Liver (tissue), 9 donors: ENCODE data around the gene PGGHG. TPM values are rescaled to one million over a fixed set of nuclear protein-coding genes. Genes with fewer than 3 reads are reported as not detected.

Experiments
- DNase-seq: peaks from one replicate; pipeline ENCODE4 v3.0.0-alpha.2; 2017; ENCODE audit warnings: low spot score
- H3K27ac ChIP-seq, 2 donors: one replicate each; pipeline ENCODE4 v1.7.0; 2013; ENCODE audit warnings: inconsistent platforms in 2 of 2, low read length in 2 of 2, control low read depth in 1 of 2, low read depth in 1 of 2, mild to moderate bottlenecking in 1 of 2
- H3K27me3 ChIP-seq, 4 donors: one replicate each; pipeline versions ENCODE4 v1.6.1 to v1.7.0; 2013; ENCODE audit warnings: low read length in 3 of 4, inconsistent platforms in 1 of 4, mild to moderate bottlenecking in 1 of 4, moderate library complexity in 1 of 4; ENCODE audit not compliant: control insufficient read depth in 4 of 4, insufficient read depth in 4 of 4
- H3K36me3 ChIP-seq, 4 donors: one replicate each; pipeline versions ENCODE4 v1.6.1 to v1.7.0; 2013; ENCODE audit warnings: low read length in 3 of 4, mild to moderate bottlenecking in 3 of 4, low read depth in 1 of 4, moderate library complexity in 1 of 4; ENCODE audit not compliant: control insufficient read depth in 4 of 4, insufficient read depth in 3 of 4
- H3K4me1 ChIP-seq, 4 donors: one replicate each; pipeline versions ENCODE4 v1.6.1 to v1.7.0; 2013; ENCODE audit warnings: low read length in 3 of 4, mild to moderate bottlenecking in 3 of 4, moderate library complexity in 1 of 4; ENCODE audit not compliant: control insufficient read depth in 4 of 4, insufficient read depth in 4 of 4
- H3K4me3 ChIP-seq, 3 donors: one replicate each; pipeline versions ENCODE4 v1.6.1 to v1.7.0; 2013; ENCODE audit warnings: low read length in 3 of 3, control low read depth in 1 of 3, low read depth in 1 of 3, mild to moderate bottlenecking in 1 of 3
- H3K9ac ChIP-seq, 2 donors: one replicate each; pipeline ENCODE4 v1.7.0; 2013; ENCODE audit warnings: low read length in 2 of 2, mild to moderate bottlenecking in 2 of 2, moderate library complexity in 2 of 2, control low read depth in 1 of 2, low read depth in 1 of 2
- H3K9me3 ChIP-seq, 4 donors: one replicate each; pipeline versions ENCODE4 v1.6.1 to v1.7.0; 2013; ENCODE audit warnings: low read length in 3 of 4; ENCODE audit not compliant: control insufficient read depth in 4 of 4
- EGR1 ChIP-seq, 2 donors: IDR thresholded peaks; 2 replicates each; pipeline ENCODE4 v1.6.1; 2016 to 2018; ENCODE audit warnings: antibody characterized with exemption in 2 of 2, low read depth in 2 of 2
- HNF4A ChIP-seq, 2 donors: conservative IDR thresholded peaks; 2 replicates each; pipeline ENCODE4 v1.6.1; 2016; ENCODE audit warnings: antibody characterized with exemption in 2 of 2, mild to moderate bottlenecking in 2 of 2
- HNF4G ChIP-seq: IDR thresholded peaks from 2 replicates; pipeline ENCODE4 v1.6.1; 2016; ENCODE audit warnings: antibody characterized with exemption
- JUND ChIP-seq, 2 donors: IDR thresholded peaks; 2 replicates each; pipeline ENCODE4 v1.6.1; 2016; ENCODE audit warnings: antibody characterized with exemption in 2 of 2
- NR2F2 ChIP-seq: IDR thresholded peaks from 2 replicates; pipeline ENCODE4 v1.6.1; 2016; ENCODE audit warnings: antibody characterized with exemption
- RXRA ChIP-seq, 2 donors: IDR thresholded peaks; 2 replicates each; pipeline ENCODE4 v1.6.1; 2017 to 2018; ENCODE audit warnings: antibody characterized with exemption in 2 of 2, mild to moderate bottlenecking in 1 of 2
- SP1 ChIP-seq: IDR thresholded peaks from 2 replicates; pipeline ENCODE4 v1.6.1; 2018; ENCODE audit warnings: antibody characterized with exemption, mild to moderate bottlenecking
- TAF1 ChIP-seq: conservative IDR thresholded peaks from 2 replicates; pipeline ENCODE4 v1.6.1; 2016; ENCODE audit warnings: antibody characterized with exemption, mild to moderate bottlenecking
- YY1 ChIP-seq: IDR thresholded peaks from 2 replicates; pipeline ENCODE4 v1.6.1; 2016; ENCODE audit warnings: antibody characterized with exemption, mild to moderate bottlenecking
- WGBS: extraction: QIAGEN DNeasy Blood & Tissue Kit; methylation state at CpG from one replicate; pipeline ENCODE4 v1.1.7; 2013; 5-methylcytosine and 5-hydroxymethylcytosine counted together
- polyA plus RNA-seq, 2 donors: library from polyadenylated mRNA; stranded (reverse) in 1 of 2; unstranded in 1 of 2; fragments of 200-250 nt in 1 of 2; fragments of >200 nt in 1 of 2; fragmentation: Nextera tagmentation in 1 of 2; extraction: Ambion mirVana in 1 of 2; gene quantifications; one replicate each; pipeline versions ENCODE4 v1.2.1 to v1.2.3, GENCODE V29; 2013 to 2015
- total RNA-seq, 2 donors: library from RNA; depleted of rRNA; stranded (reverse); fragments of >200 nt; gene quantifications; one replicate each; pipeline ENCODE4 v1.2.3, GENCODE V29; 2014
- TF ChIP-seq, protein P1 (sequence below): fragments of 150-350 bp; IDR thresholded peaks from 2 replicates; pipeline ENCODE4 v1.5.1; 2017; ENCODE audit warnings: improper control_type of control experiment, low read depth, low read length; ENCODE audit not compliant: missing input control
- TF ChIP-seq, protein P2 (sequence below): IDR thresholded peaks from 2 replicates; pipeline ENCODE4 v1.6.1; 2016; ENCODE audit warnings: antibody characterized with exemption
- TF ChIP-seq, protein P3 (sequence below): IDR thresholded peaks from 2 replicates; pipeline ENCODE4 v1.6.1; 2016; ENCODE audit warnings: antibody characterized with exemption, mild to moderate bottlenecking
- TF ChIP-seq, protein P4 (sequence below): IDR thresholded peaks from 2 replicates; pipeline ENCODE4 v1.6.1; 2016; ENCODE audit warnings: antibody characterized with exemption
- donor health status: healthy.
- donor health status: healthy.
- donor health status: healthy.
- donor health status: healthy.
- donor health status: healthy.

PGGHG gene
- total and polyA plus RNA-seq, 4 donors, result 1.3 to 11.4 (median 7.5) TPM

DNA sequence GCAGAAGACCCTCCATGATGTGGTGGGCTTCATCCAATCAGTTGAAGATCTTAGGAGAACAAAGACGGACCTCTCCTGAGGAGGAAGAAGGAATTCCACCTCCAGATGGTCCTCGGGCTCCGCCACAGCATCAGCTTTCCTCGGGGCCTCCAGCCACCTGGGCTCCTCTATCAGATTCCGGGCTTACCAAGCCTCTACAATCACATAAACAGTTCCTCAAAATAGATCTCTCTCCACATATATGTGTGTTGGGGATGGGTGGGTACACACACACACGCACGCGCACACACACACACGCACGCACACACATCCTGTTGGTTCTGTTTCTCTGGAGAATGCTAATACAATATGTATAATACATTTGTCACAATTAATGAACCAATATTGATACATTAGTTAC lies 29.5 kb upstream of the PGGHG start (continued):
- TF ChIP-seq, protein P1, sequence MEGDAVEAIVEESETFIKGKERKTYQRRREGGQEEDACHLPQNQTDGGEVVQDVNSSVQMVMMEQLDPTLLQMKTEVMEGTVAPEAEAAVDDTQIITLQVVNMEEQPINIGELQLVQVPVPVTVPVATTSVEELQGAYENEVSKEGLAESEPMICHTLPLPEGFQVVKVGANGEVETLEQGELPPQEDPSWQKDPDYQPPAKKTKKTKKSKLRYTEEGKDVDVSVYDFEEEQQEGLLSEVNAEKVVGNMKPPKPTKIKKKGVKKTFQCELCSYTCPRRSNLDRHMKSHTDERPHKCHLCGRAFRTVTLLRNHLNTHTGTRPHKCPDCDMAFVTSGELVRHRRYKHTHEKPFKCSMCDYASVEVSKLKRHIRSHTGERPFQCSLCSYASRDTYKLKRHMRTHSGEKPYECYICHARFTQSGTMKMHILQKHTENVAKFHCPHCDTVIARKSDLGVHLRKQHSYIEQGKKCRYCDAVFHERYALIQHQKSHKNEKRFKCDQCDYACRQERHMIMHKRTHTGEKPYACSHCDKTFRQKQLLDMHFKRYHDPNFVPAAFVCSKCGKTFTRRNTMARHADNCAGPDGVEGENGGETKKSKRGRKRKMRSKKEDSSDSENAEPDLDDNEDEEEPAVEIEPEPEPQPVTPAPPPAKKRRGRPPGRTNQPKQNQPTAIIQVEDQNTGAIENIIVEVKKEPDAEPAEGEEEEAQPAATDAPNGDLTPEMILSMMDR, result no peak

DNA sequence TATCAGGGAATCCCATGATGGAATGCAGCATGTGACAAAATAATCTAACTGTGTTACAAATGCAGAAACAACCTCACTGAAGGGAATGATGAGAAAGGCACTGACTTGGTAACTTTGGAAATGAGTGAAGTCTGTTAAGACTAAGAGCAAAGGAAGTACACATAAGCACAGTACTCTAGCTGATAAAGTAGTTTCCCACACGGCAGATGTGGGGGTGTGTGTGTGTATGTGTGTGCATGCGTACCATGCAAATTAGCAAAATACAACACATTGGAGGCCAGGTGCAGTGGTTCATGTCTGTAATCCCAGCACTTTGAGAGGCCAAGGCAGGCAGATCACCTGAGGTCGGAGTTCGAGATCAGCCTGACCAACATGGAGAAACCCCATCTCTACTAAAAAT lies 27.3 kb upstream of the PGGHG start:
- H3K4me1 ChIP-seq, result no peaks in the 10 kb centered on the region
- 91% methylated on average over 4 of the region's 4 CpGs for WGBS
- H3K4me3 ChIP-seq, result no peak overlapping the region
- no peak overlapping the region for H3K27ac ChIP-seq
- no peaks in the 10 kb centered on the region for H3K27me3 ChIP-seq
- H3K36me3 ChIP-seq, result no peaks in the 10 kb centered on the region
- DNase-seq, result no peak
- no peak overlapping the region for H3K9ac ChIP-seq
- TF ChIP-seq SP1, result no peak
- TF ChIP-seq JUND (IDR thresholded peaks at IDR 0.05), result no peak
- TF ChIP-seq, protein P2, sequence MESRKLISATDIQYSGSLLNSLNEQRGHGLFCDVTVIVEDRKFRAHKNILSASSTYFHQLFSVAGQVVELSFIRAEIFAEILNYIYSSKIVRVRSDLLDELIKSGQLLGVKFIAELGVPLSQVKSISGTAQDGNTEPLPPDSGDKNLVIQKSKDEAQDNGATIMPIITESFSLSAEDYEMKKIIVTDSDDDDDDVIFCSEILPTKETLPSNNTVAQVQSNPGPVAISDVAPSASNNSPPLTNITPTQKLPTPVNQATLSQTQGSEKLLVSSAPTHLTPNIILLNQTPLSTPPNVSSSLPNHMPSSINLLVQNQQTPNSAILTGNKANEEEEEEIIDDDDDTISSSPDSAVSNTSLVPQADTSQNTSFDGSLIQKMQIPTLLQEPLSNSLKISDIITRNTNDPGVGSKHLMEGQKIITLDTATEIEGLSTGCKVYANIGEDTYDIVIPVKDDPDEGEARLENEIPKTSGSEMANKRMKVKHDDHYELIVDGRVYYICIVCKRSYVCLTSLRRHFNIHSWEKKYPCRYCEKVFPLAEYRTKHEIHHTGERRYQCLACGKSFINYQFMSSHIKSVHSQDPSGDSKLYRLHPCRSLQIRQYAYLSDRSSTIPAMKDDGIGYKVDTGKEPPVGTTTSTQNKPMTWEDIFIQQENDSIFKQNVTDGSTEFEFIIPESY, result no peak
- TF ChIP-seq, protein P1, result no peak
- no peak for TF ChIP-seq RXRA (IDR thresholded peaks at IDR 0.05)
- TF ChIP-seq NR2F2, result no peak
- TF ChIP-seq HNF4G, result no peak
- no peak for TF ChIP-seq YY1
- TF ChIP-seq, protein P3, sequence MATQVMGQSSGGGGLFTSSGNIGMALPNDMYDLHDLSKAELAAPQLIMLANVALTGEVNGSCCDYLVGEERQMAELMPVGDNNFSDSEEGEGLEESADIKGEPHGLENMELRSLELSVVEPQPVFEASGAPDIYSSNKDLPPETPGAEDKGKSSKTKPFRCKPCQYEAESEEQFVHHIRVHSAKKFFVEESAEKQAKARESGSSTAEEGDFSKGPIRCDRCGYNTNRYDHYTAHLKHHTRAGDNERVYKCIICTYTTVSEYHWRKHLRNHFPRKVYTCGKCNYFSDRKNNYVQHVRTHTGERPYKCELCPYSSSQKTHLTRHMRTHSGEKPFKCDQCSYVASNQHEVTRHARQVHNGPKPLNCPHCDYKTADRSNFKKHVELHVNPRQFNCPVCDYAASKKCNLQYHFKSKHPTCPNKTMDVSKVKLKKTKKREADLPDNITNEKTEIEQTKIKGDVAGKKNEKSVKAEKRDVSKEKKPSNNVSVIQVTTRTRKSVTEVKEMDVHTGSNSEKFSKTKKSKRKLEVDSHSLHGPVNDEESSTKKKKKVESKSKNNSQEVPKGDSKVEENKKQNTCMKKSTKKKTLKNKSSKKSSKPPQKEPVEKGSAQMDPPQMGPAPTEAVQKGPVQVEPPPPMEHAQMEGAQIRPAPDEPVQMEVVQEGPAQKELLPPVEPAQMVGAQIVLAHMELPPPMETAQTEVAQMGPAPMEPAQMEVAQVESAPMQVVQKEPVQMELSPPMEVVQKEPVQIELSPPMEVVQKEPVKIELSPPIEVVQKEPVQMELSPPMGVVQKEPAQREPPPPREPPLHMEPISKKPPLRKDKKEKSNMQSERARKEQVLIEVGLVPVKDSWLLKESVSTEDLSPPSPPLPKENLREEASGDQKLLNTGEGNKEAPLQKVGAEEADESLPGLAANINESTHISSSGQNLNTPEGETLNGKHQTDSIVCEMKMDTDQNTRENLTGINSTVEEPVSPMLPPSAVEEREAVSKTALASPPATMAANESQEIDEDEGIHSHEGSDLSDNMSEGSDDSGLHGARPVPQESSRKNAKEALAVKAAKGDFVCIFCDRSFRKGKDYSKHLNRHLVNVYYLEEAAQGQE, result no peak
- no peak for TF ChIP-seq EGR1 (IDR thresholded peaks at IDR 0.05; ENCODE audit: low read depth in 2 of 2)
- no peak for TF ChIP-seq TAF1
- no peak for TF ChIP-seq HNF4A (conservative IDR thresholded peaks at IDR 0.05)
- TF ChIP-seq, protein P4, sequence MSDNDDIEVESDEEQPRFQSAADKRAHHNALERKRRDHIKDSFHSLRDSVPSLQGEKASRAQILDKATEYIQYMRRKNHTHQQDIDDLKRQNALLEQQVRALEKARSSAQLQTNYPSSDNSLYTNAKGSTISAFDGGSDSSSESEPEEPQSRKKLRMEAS, result no peak
- peaks cover 0 to 1% (median 0%) of the 10 kb centered on the region in 4 donors for H3K9me3 ChIP-seq
